H1 (cell line): ENCODE data around the gene NOXO1.

Experiments
- ASH2L ChIP-seq: fragments of 200-600, 300-600 bp; sonication (generic); IDR thresholded peaks from one replicate; pipeline ENCODE4 v1.7.1; 2017; ENCODE audit warnings: low read length
- CHD2 ChIP-seq: IDR thresholded peaks from 2 replicates; pipeline ENCODE4 v1.6.1; 2012; ENCODE audit warnings: low read length, improper control_type of control experiment
- EGR1 ChIP-seq: IDR thresholded peaks from 2 replicates; pipeline ENCODE4 v1.6.1; 2011; ENCODE audit warnings: low read depth, low read length, borderline replicate concordance
- EP300 ChIP-seq, 2 experiments: IDR thresholded peaks; 1 replicate in 1 of 2; 2 replicates in 1 of 2; pipeline ENCODE4 v1.6.1; 2011 to 2012; ENCODE audit warnings: low read depth in 2 of 2, low read length in 2 of 2, mild to moderate bottlenecking in 2 of 2, borderline replicate concordance in 1 of 2, inconsistent platforms in 1 of 2, moderate library complexity in 1 of 2
- POLR2A ChIP-seq, 2 experiments: IDR thresholded peaks; 1 replicate in 1 of 2; 2 replicates in 1 of 2; pipeline ENCODE4 v1.6.1; 2011; ENCODE audit warnings: low read depth in 2 of 2, low read length in 2 of 2, mild to moderate bottlenecking in 2 of 2; ENCODE audit errors: control extremely low read depth in 1 of 2
- POLR2AphosphoS5 ChIP-seq: IDR thresholded peaks from 2 replicates; pipeline ENCODE4 v1.6.1; 2011; ENCODE audit warnings: low read depth, low read length
- RAD21 ChIP-seq, 2 experiments: IDR thresholded peaks in 1 of 2; conservative IDR thresholded peaks in 1 of 2; 2 replicates each; pipeline ENCODE4 v1.6.1; 2011; ENCODE audit warnings: low read depth in 2 of 2, low read length in 2 of 2, improper control_type of control experiment in 1 of 2, inconsistent platforms in 1 of 2, mild to moderate bottlenecking in 1 of 2, moderate library complexity in 1 of 2
- SRF ChIP-seq: IDR thresholded peaks from 2 replicates; pipeline ENCODE4 v1.6.1; 2011; ENCODE audit warnings: mild to moderate bottlenecking, low read depth, low read length, moderate library complexity
- TAF1 ChIP-seq: IDR thresholded peaks from 2 replicates; pipeline ENCODE4 v1.6.1; 2011; ENCODE audit warnings: mild to moderate bottlenecking, low read depth, low read length
- TEAD4 ChIP-seq: IDR thresholded peaks from 2 replicates; pipeline ENCODE4 v1.6.1; 2012; ENCODE audit warnings: low read depth, low read length, inconsistent platforms, mixed read lengths
- YY1 ChIP-seq: IDR thresholded peaks from 2 replicates; pipeline ENCODE4 v1.6.1; 2011; ENCODE audit warnings: low read depth, mild to moderate bottlenecking, low read length
- ZNF274 ChIP-seq: IDR thresholded peaks from 2 replicates; pipeline ENCODE4 v1.7.0; 2012; ENCODE audit warnings: low read length, borderline replicate concordance; ENCODE audit errors: extremely low read depth
- TF ChIP-seq, protein P1 (sequence below), 3 experiments: IDR thresholded peaks; 1 replicate in 2 of 3; 2 replicates in 1 of 3; pipeline versions ENCODE4 v1.5.1 to v1.6.1; 2011; ENCODE audit warnings: low read length in 3 of 3, mild to moderate bottlenecking in 3 of 3, inconsistent platforms in 2 of 3, low read depth in 1 of 3, moderate library complexity in 1 of 3; ENCODE audit not compliant: insufficient read depth in 1 of 3; ENCODE audit errors: control extremely low read depth in 1 of 3

- TF ChIP-seq, protein P1, sequence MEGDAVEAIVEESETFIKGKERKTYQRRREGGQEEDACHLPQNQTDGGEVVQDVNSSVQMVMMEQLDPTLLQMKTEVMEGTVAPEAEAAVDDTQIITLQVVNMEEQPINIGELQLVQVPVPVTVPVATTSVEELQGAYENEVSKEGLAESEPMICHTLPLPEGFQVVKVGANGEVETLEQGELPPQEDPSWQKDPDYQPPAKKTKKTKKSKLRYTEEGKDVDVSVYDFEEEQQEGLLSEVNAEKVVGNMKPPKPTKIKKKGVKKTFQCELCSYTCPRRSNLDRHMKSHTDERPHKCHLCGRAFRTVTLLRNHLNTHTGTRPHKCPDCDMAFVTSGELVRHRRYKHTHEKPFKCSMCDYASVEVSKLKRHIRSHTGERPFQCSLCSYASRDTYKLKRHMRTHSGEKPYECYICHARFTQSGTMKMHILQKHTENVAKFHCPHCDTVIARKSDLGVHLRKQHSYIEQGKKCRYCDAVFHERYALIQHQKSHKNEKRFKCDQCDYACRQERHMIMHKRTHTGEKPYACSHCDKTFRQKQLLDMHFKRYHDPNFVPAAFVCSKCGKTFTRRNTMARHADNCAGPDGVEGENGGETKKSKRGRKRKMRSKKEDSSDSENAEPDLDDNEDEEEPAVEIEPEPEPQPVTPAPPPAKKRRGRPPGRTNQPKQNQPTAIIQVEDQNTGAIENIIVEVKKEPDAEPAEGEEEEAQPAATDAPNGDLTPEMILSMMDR (IDR thresholded peaks at IDR 0.05; ENCODE audit: control extremely low read depth in 1 of 3, insufficient read depth in 1 of 3, low read depth in 1 of 3, low read length in 3 of 3): no peak
- TF ChIP-seq EGR1 (no peak), POLR2A (IDR thresholded peaks at IDR 0.05; ENCODE audit: control extremely low read depth in 1 of 2, low read depth in 2 of 2, low read length in 2 of 2) (no peak), EP300 (IDR thresholded peaks at IDR 0.05; ENCODE audit: borderline replicate concordance in 1 of 2, low read depth in 2 of 2, low read length in 2 of 2) (no peak), POLR2AphosphoS5 (no peak), TEAD4 (no peak), YY1 (no peak), SRF (no peak), TAF1 (no peak), ZNF274 (no peak), ASH2L (no peak), RAD21 (IDR thresholded peaks at IDR 0.05 in 1 of 2, conservative IDR thresholded peaks at IDR 0.05 in 1 of 2; ENCODE audit: low read depth in 2 of 2, low read length in 2 of 2) (no peak), CHD2 (no peak)
Measured at GRCh38 chr16:1949507-1949906, 31.8 kb downstream of the NOXO1 start.
